GM12878 (cell line): Measurements from ENCODE around the gene LEKR1. TPM values are rescaled to one million over a fixed set of nuclear protein-coding genes. Genes with fewer than 3 reads are reported as not detected.

Source experiments
- ATAC-seq: fragments of 200-7000 bp; cut with Tn5 transposase; 3 replicates; pipeline ENCODE4 v1.9.1; 2020; ENCODE audit warnings: mild to moderate bottlenecking, moderate library complexity
- BruUV-seq: library from RNA; stranded (reverse); fragments of 400-500 nt; replicated peaks from 2 replicates; lab custom pipeline; 2021; lab: Mats Ljungman, UMichigan
- CTCF ChIA-PET: fragments of 300-600 bp; sonication (Branson Sonifier 250); formaldehyde crosslinking; extraction: SDS; loops from one replicate; lab custom pipeline; 2021; ENCODE audit warnings: inconsistent platforms; lab: Yijun Ruan, JAX
- POLR2A ChIA-PET: fragments of 350-600 bp; formaldehyde crosslinking; extraction: SDS; loops from one replicate; lab custom pipeline; 2021; ENCODE audit warnings: inconsistent platforms; lab: Charles Lee
- RAD21 ChIA-PET: fragments of 300-600 bp; sonication (Branson Sonifier 250); formaldehyde crosslinking; loops from one replicate; lab custom pipeline; 2023; ENCODE audit warnings: antibody characterized with exemption; ENCODE audit not compliant: unreplicated experiment; lab: Charles Lee
- SMC1A ChIA-PET: fragments of 300-600 bp; sonication (Branson Sonifier 250); formaldehyde crosslinking; loops from one replicate; lab custom pipeline; 2023; ENCODE audit not compliant: unreplicated experiment, uncharacterized antibody; lab: Charles Lee
- DNase-seq: peaks from one replicate; pipeline ENCODE4 v3.0.0-alpha.2; 2011; ENCODE audit warnings: low read depth, low spot score
- FAIRE-seq: peaks from 3 replicates; lab custom pipeline; 2011; peaks lifted over from hg19 to GRCh38; lab: Jason Lieb, UNC
- H2AFZ ChIP-seq: 2 replicates; pipeline ENCODE4 v1.6.0; 2011; ENCODE audit warnings: low read depth, low read length, control low read depth; ENCODE audit not compliant: control insufficient read depth
- H3K27ac ChIP-seq: 2 replicates; pipeline ENCODE4 v1.5.1; 2011; ENCODE audit warnings: control low read depth; ENCODE audit not compliant: control insufficient read depth, insufficient read depth
- H3K27me3 ChIP-seq, 2 experiments: replicated peaks in 1 of 2; 2 replicates each; pipeline versions ENCODE4 v1.6.0 to v1.6.1; 2011; ENCODE audit warnings: low read length in 1 of 2; ENCODE audit not compliant: control insufficient read depth in 2 of 2, insufficient read depth in 2 of 2
- H3K36me3 ChIP-seq, 2 experiments: 2 replicates each; pipeline ENCODE4 v1.5.1; 2011; ENCODE audit warnings: low read length in 1 of 2; ENCODE audit not compliant: control insufficient read depth in 2 of 2, insufficient read depth in 2 of 2
- H3K4me1 ChIP-seq: 2 replicates; pipeline ENCODE4 v1.6.1; 2011; ENCODE audit warnings: mild to moderate bottlenecking, low read length, moderate library complexity, mixed read lengths; ENCODE audit not compliant: control insufficient read depth, insufficient read depth
- H3K4me2 ChIP-seq: 2 replicates; pipeline ENCODE4 v1.6.0; 2011; ENCODE audit warnings: control low read depth; ENCODE audit not compliant: control insufficient read depth, insufficient read depth
- H3K4me3 ChIP-seq: fragments of 200-600 bp; sonication (generic); 2 replicates; pipeline ENCODE4 v1.5.1; 2016
- H3K79me2 ChIP-seq: 2 replicates; pipeline ENCODE4 v1.6.0; 2011; ENCODE audit warnings: low read length; ENCODE audit not compliant: control insufficient read depth, insufficient read depth
- H3K9ac ChIP-seq: 2 replicates; pipeline ENCODE4 v1.8.0; 2011; ENCODE audit warnings: low read length, control low read depth, mixed read lengths; ENCODE audit not compliant: control insufficient read depth, insufficient read depth
- H3K9me3 ChIP-seq: replicated peaks from 3 replicates; pipeline ENCODE4 v1.5.1; 2011; ENCODE audit warnings: mild to moderate bottlenecking, low read length; ENCODE audit not compliant: control insufficient read depth, insufficient read depth
- H4K20me1 ChIP-seq: 2 replicates; pipeline ENCODE4 v1.6.0; 2011; ENCODE audit not compliant: control insufficient read depth, insufficient read depth
- ASH2L ChIP-seq: fragments of 300-600, 200-600 bp; sonication (generic); IDR thresholded peaks from 2 replicates; pipeline ENCODE4 v1.6.1; 2017; ENCODE audit warnings: low read depth, mild to moderate bottlenecking, borderline replicate concordance
- SMAD5 ChIP-seq: IDR thresholded peaks from 2 replicates; pipeline ENCODE4 v1.6.1; 2016; ENCODE audit warnings: antibody characterized with exemption, low read depth
- SREBF1 ChIP-seq: IDR thresholded peaks from 2 replicates; pipeline ENCODE4 v1.6.1; 2012; ENCODE audit warnings: mild to moderate bottlenecking, low read length
- YY1 ChIP-seq: IDR thresholded peaks from 2 replicates; pipeline ENCODE4 v1.6.1; 2011; ENCODE audit warnings: low read depth, mild to moderate bottlenecking, low read length
- ZBTB4 ChIP-seq: fragments of 450-650 bp; formaldehyde crosslinking; IDR thresholded peaks from 2 replicates; pipeline ENCODE4 v1.4.0; 2022; ENCODE audit warnings: mild to moderate bottlenecking, moderate library complexity
- WGBS: methylation state at CpG from one replicate; pipeline ENCODE4 v1.1.6; 2016; ENCODE audit warnings: low lambda C conversion rate; ENCODE audit not compliant: insufficient replicate concordance, insufficient coverage; ENCODE audit errors: missing lambda C conversion rate; 5-methylcytosine and 5-hydroxymethylcytosine counted together
- in situ Hi-C: fragments of 300-500 bp; cut with MboI; formaldehyde crosslinking; loops from 9 replicates; pipeline ENCODE4 v1.14.3; 2018; ENCODE audit warnings: mixed read lengths
- intact Hi-C: fragments of 100-400 bp; cut with micrococcal nuclease; formaldehyde crosslinking; loops from one replicate; pipeline ENCODE4 v1.14.2; 2022; ENCODE audit not compliant: unreplicated experiment
- polyA plus RNA-seq, 11 experiments: library from polyadenylated mRNA; depleted of rRNA in 4 of 11; unstranded in 6 of 11; stranded (reverse) in 5 of 11; fragments of >200 nt; fragmentation: Nextera tagmentation in 4 of 11; fragmentation: Illumina TruSeq in 1 of 11; extraction: Ambion mirVana in 4 of 11; extraction: Trizol in 1 of 11; gene quantifications; 1 replicate in 1 of 11; 2 replicates in 10 of 11; pipeline versions ENCODE4 v1.2.1 to v1.2.3, GENCODE V29; 2011 to 2016; ENCODE audit warnings: inconsistent platforms in 2 of 11, missing spikeins in 2 of 11, low read depth in 1 of 11
- total RNA-seq, 4 experiments: library from RNA; depleted of rRNA in 3 of 4; stranded (reverse); fragments of >200 nt in 3 of 4; fragmentation: Illumina TruSeq in 1 of 4; extraction: Trizol in 1 of 4; gene quantifications; 2 replicates each; pipeline versions ENCODE4 v1.2.1 to v1.2.3, GENCODE V29; 2013 to 2021
- TF ChIP-seq, protein P1 (sequence below): fragments of 450-650 bp; IDR thresholded peaks from 2 replicates; pipeline ENCODE4 v1.6.1; 2016; ENCODE audit warnings: mild to moderate bottlenecking, moderate library complexity, borderline replicate concordance

LEKR1 gene
- total and polyA plus RNA-seq, 10 of the 15 experiments (the other 5 are each of a cell fraction or from before 2014, with no cell fraction given): 0.48 to 3.2 (median 1.3) TPM

DNA sequence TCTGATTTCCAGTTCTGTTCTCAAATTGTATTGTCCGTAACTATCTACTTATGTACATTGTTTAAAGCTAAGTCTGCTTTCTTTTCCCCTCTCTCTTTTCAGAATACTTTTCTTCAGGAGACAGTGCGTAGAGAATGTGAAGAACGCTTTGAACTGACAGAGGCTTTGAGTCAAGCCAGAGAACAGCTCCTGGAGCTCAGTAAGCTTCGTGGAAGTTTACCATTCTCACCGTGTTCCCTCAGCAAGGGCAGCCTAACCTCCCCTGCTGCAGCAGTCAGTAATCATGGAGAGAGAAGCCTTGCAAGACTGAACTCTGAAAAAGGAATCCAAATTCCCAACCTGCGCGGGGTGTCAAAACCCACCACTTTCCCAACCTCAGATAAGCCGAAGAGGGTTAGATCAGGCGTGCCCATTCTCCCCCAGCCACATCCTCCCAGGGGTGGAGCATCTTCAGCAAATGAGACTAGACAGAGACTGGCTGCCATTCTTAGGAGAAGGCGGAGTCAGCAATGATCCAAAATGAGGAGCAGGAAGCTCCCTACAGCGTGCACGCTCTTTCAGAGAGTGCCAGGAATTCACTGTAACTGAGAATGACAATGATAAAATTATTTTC, 219.2 kb downstream of the LEKR1 start:
- Histone ChIP-seq H2AFZ (no peak overlapping the region), H4K20me1 (no peaks in the 10 kb centered on the region), H3K9ac (no peak overlapping the region), H3K4me3 (no peak overlapping the region), H3K9me3 (peaks cover 8% of the 10 kb centered on the region; the same call in 2 of the 3 replicates), H3K4me2 (no peak overlapping the region), H3K79me2 (no peaks in the 10 kb centered on the region), H3K4me1 (peaks cover 11% of the 10 kb centered on the region), H3K36me3 (no peaks in the 10 kb centered on the region), H3K27ac (no peak overlapping the region), H3K27me3 (no peaks in the 10 kb centered on the region)
- SMC1A ChIA-PET: interaction anchor here (0.9 to 2.6 kb wide), 5 partner anchors 9 to 34 kb away, joined by 3 to 8 read pairs (median 4); no protein-coding TSS in a partner anchor
- in situ Hi-C loops: no loop called here
- intact Hi-C loops: no loop called here
- no peak for ATAC-seq
- BruUV-seq: no TSS peak
- TF ChIP-seq YY1: no peak
- TF ChIP-seq, protein P1, sequence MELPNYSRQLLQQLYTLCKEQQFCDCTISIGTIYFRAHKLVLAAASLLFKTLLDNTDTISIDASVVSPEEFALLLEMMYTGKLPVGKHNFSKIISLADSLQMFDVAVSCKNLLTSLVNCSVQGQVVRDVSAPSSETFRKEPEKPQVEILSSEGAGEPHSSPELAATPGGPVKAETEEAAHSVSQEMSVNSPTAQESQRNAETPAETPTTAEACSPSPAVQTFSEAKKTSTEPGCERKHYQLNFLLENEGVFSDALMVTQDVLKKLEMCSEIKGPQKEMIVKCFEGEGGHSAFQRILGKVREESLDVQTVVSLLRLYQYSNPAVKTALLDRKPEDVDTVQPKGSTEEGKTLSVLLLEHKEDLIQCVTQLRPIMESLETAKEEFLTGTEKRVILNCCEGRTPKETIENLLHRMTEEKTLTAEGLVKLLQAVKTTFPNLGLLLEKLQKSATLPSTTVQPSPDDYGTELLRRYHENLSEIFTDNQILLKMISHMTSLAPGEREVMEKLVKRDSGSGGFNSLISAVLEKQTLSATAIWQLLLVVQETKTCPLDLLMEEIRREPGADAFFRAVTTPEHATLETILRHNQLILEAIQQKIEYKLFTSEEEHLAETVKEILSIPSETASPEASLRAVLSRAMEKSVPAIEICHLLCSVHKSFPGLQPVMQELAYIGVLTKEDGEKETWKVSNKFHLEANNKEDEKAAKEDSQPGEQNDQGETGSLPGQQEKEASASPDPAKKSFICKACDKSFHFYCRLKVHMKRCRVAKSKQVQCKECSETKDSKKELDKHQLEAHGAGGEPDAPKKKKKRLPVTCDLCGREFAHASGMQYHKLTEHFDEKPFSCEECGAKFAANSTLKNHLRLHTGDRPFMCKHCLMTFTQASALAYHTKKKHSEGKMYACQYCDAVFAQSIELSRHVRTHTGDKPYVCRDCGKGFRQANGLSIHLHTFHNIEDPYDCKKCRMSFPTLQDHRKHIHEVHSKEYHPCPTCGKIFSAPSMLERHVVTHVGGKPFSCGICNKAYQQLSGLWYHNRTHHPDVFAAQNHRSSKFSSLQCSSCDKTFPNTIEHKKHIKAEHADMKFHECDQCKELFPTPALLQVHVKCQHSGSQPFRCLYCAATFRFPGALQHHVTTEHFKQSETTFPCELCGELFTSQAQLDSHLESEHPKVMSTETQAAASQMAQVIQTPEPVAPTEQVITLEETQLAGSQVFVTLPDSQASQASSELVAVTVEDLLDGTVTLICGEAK: no peak
- no peak for TF ChIP-seq ASH2L
- no peak for TF ChIP-seq SMAD5
- TF ChIP-seq SREBF1: no peak
- TF ChIP-seq ZBTB4 (CRISPR knock-in tag): no peak
- no peak for FAIRE-seq
- POLR2A ChIA-PET: no interaction called here
- CTCF ChIA-PET: interaction anchor here (0.9 to 1.7 kb wide), 3 partner anchors 17 to 70 kb away, joined by 3 read pairs; no protein-coding TSS in a partner anchor
- DNase-seq: no peak
- RAD21 ChIA-PET: interaction anchor here (1.4 kb wide), 1 partner anchor 22 kb away, joined by 3 read pairs; no protein-coding TSS in a partner anchor
- 97% methylated on average over 12 of the region's 12 CpGs for WGBS
